Smooth muscle cell of trachea (primary cell): Measurements from ENCODE around the gene RBM12. TPM values are rescaled to one million over a fixed set of nuclear protein-coding genes. Genes with fewer than 3 reads are reported as not detected.

Source experiments
- total RNA-seq: library from RNA; depleted of rRNA; stranded (reverse); fragments of >200 nt; gene quantifications from 2 replicates; pipeline ENCODE4 v1.2.1, GENCODE V29; 2014

Gene RBM12, protein sequence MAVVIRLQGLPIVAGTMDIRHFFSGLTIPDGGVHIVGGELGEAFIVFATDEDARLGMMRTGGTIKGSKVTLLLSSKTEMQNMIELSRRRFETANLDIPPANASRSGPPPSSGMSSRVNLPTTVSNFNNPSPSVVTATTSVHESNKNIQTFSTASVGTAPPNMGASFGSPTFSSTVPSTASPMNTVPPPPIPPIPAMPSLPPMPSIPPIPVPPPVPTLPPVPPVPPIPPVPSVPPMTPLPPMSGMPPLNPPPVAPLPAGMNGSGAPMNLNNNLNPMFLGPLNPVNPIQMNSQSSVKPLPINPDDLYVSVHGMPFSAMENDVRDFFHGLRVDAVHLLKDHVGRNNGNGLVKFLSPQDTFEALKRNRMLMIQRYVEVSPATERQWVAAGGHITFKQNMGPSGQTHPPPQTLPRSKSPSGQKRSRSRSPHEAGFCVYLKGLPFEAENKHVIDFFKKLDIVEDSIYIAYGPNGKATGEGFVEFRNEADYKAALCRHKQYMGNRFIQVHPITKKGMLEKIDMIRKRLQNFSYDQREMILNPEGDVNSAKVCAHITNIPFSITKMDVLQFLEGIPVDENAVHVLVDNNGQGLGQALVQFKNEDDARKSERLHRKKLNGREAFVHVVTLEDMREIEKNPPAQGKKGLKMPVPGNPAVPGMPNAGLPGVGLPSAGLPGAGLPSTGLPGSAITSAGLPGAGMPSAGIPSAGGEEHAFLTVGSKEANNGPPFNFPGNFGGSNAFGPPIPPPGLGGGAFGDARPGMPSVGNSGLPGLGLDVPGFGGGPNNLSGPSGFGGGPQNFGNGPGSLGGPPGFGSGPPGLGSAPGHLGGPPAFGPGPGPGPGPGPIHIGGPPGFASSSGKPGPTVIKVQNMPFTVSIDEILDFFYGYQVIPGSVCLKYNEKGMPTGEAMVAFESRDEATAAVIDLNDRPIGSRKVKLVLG
- total RNA-seq: 38.2 and 43.8 TPM in 2 replicates

DNA sequence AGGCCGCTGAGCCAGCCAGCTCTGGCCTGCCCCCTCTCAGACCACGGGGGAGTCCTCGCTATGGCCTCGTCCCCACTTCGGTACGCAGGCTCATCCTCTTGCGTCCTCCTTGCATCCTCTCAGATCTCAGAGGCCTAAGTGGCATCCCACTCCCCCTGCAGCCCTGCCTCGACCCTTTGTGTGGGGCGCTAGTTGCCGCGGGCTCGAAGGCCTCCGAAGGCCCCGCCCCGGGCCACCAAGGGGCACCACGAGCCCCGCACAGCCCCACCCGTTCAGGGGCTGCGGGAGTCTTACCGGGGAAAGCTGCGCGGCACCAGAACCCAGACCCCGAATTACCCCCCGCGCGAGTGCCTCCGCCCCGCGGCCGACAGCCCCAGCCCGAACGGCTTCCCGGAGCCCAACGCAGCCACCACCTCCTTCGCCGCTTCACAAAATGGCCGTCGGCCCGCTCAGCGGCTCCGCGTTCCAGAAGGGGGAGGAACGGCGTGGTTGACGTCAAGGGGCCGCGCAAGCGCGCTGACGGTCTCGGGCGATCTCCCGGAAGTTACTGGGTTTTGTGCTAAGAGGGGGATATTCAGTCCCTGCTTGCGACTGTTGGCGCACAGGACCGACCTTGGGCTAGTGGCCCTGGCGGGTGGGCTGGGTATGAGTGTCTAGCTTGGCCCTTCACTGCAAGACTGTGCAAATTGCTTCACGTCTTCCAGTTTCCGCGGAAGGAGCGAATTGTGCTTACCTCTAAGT lies at the start of gene RBM12, which contains the start of gene CPNE1:
TSS of gene RBM12 (minus strand) at position 435 of the 741 bp plus-strand sequence. CDS start 9,578 bp downstream, outside the sequence.
TSS of gene CPNE1 (minus strand) at position 435 of the 741 bp plus-strand sequence. CDS start 31,977 bp downstream, outside the sequence.

DNA sequence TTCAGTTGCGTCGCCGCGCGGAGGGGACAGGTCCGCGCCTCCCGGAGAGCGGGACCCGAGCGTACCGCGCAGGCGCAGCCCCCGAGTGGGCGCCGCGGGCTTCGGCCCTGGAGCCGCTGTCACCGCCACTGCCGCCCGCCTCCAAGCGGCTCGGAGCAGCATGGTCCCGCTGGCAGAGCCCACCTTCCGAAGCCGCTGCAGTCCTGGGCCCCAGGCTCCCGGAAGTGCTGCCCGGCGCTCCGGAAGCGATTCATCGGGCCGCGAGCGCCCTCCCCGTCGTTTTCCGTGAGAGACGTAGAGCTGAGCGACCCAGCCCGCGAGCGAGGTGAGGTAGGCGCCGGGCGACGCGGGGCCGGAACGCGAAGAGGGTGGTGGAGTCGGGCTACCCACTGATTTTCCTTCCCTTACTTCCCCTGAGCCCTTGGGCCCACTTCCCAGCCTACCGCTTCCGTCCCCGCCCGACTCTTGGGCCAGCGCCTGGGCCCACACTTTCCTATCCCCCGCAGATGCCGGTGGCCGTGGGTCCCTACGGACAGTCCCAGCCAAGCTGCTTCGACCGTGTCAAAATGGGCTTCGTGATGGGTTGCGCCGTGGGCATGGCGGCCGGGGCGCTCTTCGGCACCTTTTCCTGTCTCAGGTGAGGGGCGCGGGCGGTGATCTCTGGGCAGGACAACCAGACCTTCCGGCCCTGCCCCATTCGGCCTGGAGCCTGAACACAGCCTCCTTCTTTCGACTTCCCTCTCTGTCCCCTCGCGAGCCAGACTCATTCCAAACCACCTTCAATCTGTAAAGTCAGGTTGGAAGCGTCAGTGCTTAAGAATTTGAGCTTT lies 34.6 kb upstream of the RBM12 start, which contains the start of the genes NFS1 and ROMO1:
TSS of gene NFS1 (minus strand) at position 226 of the 830 bp plus-strand sequence. CDS start at position 162, 64 bp downstream.
TSS of gene ROMO1 (plus strand) at position 279 of the 830 bp plus-strand sequence. CDS start at position 507, 228 bp downstream.

DNA sequence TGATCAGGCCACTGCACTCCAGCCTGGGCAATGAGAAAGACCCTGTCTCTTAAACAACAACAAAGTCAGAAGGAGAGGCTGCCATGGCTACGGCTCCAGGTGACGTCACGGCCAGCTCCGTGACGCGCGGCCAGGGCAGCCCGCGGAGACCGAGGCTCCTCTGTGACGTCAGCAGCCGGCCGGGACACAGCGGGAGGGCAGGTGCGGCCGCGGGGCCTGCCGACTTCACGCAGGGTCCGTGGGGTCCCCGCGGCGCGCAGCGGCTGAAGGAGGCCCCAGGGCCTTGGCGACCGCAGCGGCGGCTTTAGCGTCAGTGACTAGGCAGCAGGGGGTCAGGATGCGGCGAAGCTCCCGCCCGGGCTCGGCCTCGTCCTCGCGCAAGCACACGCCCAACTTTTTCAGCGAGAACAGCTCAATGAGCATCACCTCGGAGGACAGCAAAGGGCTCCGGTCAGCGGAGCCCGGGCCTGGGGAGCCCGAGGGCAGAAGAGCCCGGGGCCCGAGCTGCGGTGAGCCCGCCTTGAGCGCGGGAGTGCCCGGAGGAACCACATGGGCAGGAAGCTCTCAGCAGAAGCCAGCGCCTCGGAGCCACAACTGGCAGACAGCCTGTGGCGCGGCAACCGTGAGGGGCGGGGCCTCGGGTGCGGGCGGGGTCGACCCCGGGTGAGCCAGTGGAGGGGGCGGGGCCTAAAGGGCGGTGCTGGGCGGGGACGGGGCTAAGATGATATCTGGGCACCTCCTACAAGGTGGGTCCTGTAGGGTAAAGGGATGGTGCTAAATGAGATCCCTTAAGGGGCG lies 48.8 kb downstream of the RBM12 start, which contains the start of gene SPAG4:
TSS of gene SPAG4 (plus strand) at position 163 of the 798 bp plus-strand sequence. CDS start at position 338, 175 bp downstream.

Other genes with a start within 250 kb of the RBM12 start
- 13.1 and 49.1 TPM in 2 replicates for gene GDF5, start 226.7 kb downstream of the RBM12 start, total RNA-seq
- 35.1 and 52.8 TPM in 2 replicates for gene CEP250, start 209.3 kb downstream of the RBM12 start, total RNA-seq
- not detected in 2 replicates for gene C20orf173, start 135.2 kb downstream of the RBM12 start, total RNA-seq
- gene ERGIC3, start 122.8 kb downstream of the RBM12 start, total RNA-seq: 455 and 566 TPM in 2 replicates
- 11.2 and 13.1 TPM in 2 replicates for gene SPAG4, start 49.1 kb downstream of the RBM12 start, total RNA-seq
- gene CPNE1, start within 50 bp of the RBM12 start, total RNA-seq: 180 and 195 TPM in 2 replicates
- 42.8 and 65.7 TPM in 2 replicates for gene NFS1, start 34.5 kb upstream of the RBM12 start, total RNA-seq
- gene ROMO1, start 34.5 kb upstream of the RBM12 start, total RNA-seq: 108 and 258 TPM in 2 replicates
- 242 and 375 TPM in 2 replicates for gene RBM39, start 77.4 kb upstream of the RBM12 start, total RNA-seq
- 37.8 and 54.6 TPM in 2 replicates for gene PHF20, start 107.1 kb upstream of the RBM12 start, total RNA-seq